HG02623 (cell line): ENCODE measurements around the gene CIZ1.

Experiments used
- ATAC-seq: cut with Tn5 transposase; IDR thresholded peaks from one replicate; pipeline ENCODE4 v1.9.1; 2021; ENCODE audit warnings: moderate library complexity; ENCODE audit not compliant: unreplicated experiment

The CIZ1 gene

GRCh38 chr9:128127990-128128835 is 63.2 kb downstream of the CIZ1 start:
- ATAC-seq, result peak; percentile 52

GRCh38 chr9:128127568-128127989 is 63.8 kb downstream of the CIZ1 start, which contains the start of gene PTGES2:
Gene PTGES2, minus strand, starts transcription at chr9:128127729. Its CDS starts 12 bp downstream, at chr9:128127717.
- ATAC-seq, result peak; percentile 55

- no peak for ATAC-seq
Measured at GRCh38 chr9:128125580-128126354, 65.6 kb downstream of the CIZ1 start.

- ATAC-seq, result no peak
Measured at GRCh38 chr9:128124873-128125579, 66.3 kb downstream of the CIZ1 start.

GRCh38 chr9:128124451-128124850 is 66.9 kb downstream of the CIZ1 start:
- no peak for ATAC-seq

- ATAC-seq, result no peak
Measured at GRCh38 chr9:128123451-128124080, 67.8 kb downstream of the CIZ1 start.

- ATAC-seq, result no peak
Measured at GRCh38 chr9:128122809-128123175, 68.6 kb downstream of the CIZ1 start.

GRCh38 chr9:128121924-128122808 is 69.2 kb downstream of the CIZ1 start:
- ATAC-seq, result no peak

- ATAC-seq, result no peak
Measured at GRCh38 chr9:128121466-128121810, 69.9 kb downstream of the CIZ1 start.

GRCh38 chr9:128120741-128121465 is 70.5 kb downstream of the CIZ1 start:
- ATAC-seq, result no peak

GRCh38 chr9:128120061-128120740 is 71.2 kb downstream of the CIZ1 start:
- no peak for ATAC-seq

GRCh38 chr9:128118971-128119665 is 72.3 kb downstream of the CIZ1 start:
- ATAC-seq, result no peak

- no peak for ATAC-seq
Measured at GRCh38 chr9:128118472-128118857, 72.9 kb downstream of the CIZ1 start.

- no peak for ATAC-seq
Measured at GRCh38 chr9:128117613-128118471, 73.5 kb downstream of the CIZ1 start.

GRCh38 chr9:128116104-128117083 is 75.0 kb downstream of the CIZ1 start:
- ATAC-seq, result no peak
